ENCODE measurements around the gene BEAN1.

The BEAN1 gene

GRCh38 chr16:66441586-66442375, 14.7 kb downstream of the BEAN1 start:
- peak; percentile 67 for ATAC-seq

GRCh38 chr16:66442502-66443268, 15.6 kb downstream of the BEAN1 start:
- TF ChIP-seq ZFP30 (CRISPR knock-in tag; IDR thresholded peaks at IDR 0.05) (no peak), PPARA (CRISPR knock-in tag; IDR thresholded peaks at IDR 0.05; ENCODE audit: borderline replicate concordance) (no peak), TSHZ2 (CRISPR knock-in tag; IDR thresholded peaks at IDR 0.05) (no peak), ISL1 (CRISPR knock-in tag; IDR thresholded peaks at IDR 0.05) (no peak), GLIS3 (CRISPR knock-in tag; IDR thresholded peaks at IDR 0.05) (no peak)
- ATAC-seq: no peak

More at GRCh38 chr16:66441586-66442375, 14.7 kb downstream of the BEAN1 start:
- no peak for TF ChIP-seq CREB5 (CRISPR knock-in tag; IDR thresholded peaks at IDR 0.05; ENCODE audit: low read depth)
- no peak for TF ChIP-seq ZFP30 (CRISPR knock-in tag; IDR thresholded peaks at IDR 0.05)
- TF ChIP-seq ZFP3 (CRISPR knock-in tag; IDR thresholded peaks at IDR 0.05): no peak
- TF ChIP-seq ISL1 (CRISPR knock-in tag; IDR thresholded peaks at IDR 0.05): no peak
- no peak for TF ChIP-seq CSRNP3 (CRISPR knock-in tag; IDR thresholded peaks at IDR 0.05)

GRCh38 chr16:66443269-66443652, 16.2 kb downstream of the BEAN1 start:
- TF ChIP-seq RARB (CRISPR knock-in tag; IDR thresholded peaks at IDR 0.05): no peak
- no peak for TF ChIP-seq CSRNP3 (CRISPR knock-in tag; IDR thresholded peaks at IDR 0.05)
- no peak for TF ChIP-seq ZNF8 (CRISPR knock-in tag; IDR thresholded peaks at IDR 0.05)
- TF ChIP-seq BACH2 (CRISPR knock-in tag; IDR thresholded peaks at IDR 0.05; ENCODE audit: borderline replicate concordance): no peak
- TF ChIP-seq SNAI2 (CRISPR knock-in tag; IDR thresholded peaks at IDR 0.05): no peak
- no peak for TF ChIP-seq ZNF565 (CRISPR knock-in tag; conservative IDR thresholded peaks at IDR 0.05; ENCODE audit: low read depth)
- no peak for TF ChIP-seq TOX (CRISPR knock-in tag; IDR thresholded peaks at IDR 0.05; ENCODE audit: borderline replicate concordance)
- TF ChIP-seq TSHZ2 (CRISPR knock-in tag; IDR thresholded peaks at IDR 0.05): no peak
- TF ChIP-seq PATZ1 (CRISPR knock-in tag; IDR thresholded peaks at IDR 0.05; ENCODE audit: borderline replicate concordance): no peak
- TF ChIP-seq ZNF70 (CRISPR knock-in tag; IDR thresholded peaks at IDR 0.05): no peak
- no peak for TF ChIP-seq ZFP30 (CRISPR knock-in tag; IDR thresholded peaks at IDR 0.05)
- no peak for ATAC-seq

Measured in SK-N-SH treated with all-trans-retinoic acid at 6 μM for 48 hours (cell line).